K562 (cell line): ENCODE results near the gene P4HB. TPM values are rescaled to one million over a fixed set of nuclear protein-coding genes. Genes with fewer than 3 reads are reported as not detected.
A peak's percentile ranks its signal among the peaks of the same experiment; 100 is the strongest.

Experiments used
- CBX3 ChIP-seq, 2 experiments: IDR thresholded peaks; 1 replicate in 1 of 2; 2 replicates in 1 of 2; pipeline ENCODE4 v1.6.1; 2012; ENCODE audit warnings: inconsistent platforms in 2 of 2, low read length in 2 of 2, borderline replicate concordance in 1 of 2, control low read depth in 1 of 2
- CHCHD3 ChIP-seq: fragments of 250-450 bp; sonication (Bioruptor Pico); IDR thresholded peaks from 2 replicates; pipeline ENCODE4 v2.1.2; 2022; ENCODE audit warnings: mild to moderate bottlenecking
- ETS2 ChIP-seq: IDR thresholded peaks from 2 replicates; pipeline ENCODE4 v1.6.1; 2016; ENCODE audit warnings: borderline replicate concordance, missing genetic modification characterization, mild to moderate bottlenecking, moderate library complexity, missing compliant biosample characterization; ENCODE audit not compliant: poor library complexity, severe bottlenecking
- FOSL1 ChIP-seq: fragments of 200-800 bp; sonication (Bioruptor generic); conservative IDR thresholded peaks from 2 replicates; pipeline ENCODE4 v1.6.1; 2016; ENCODE audit warnings: missing genetic modification characterization, missing compliant biosample characterization
- FOXJ3 ChIP-seq: sonication (generic); formaldehyde crosslinking; IDR thresholded peaks from 2 replicates; pipeline ENCODE4 v1.4.0; 2020; ENCODE audit warnings: mild to moderate bottlenecking, missing genetic modification reagents
- FUS ChIP-seq: fragments of 200-400 bp; formaldehyde crosslinking; optimal IDR thresholded peaks from 2 replicates; pipeline ENCODE3; 2017; ENCODE audit warnings: low read depth, low read length
- HMG20A ChIP-seq: fragments of 450-650 bp; formaldehyde crosslinking; conservative IDR thresholded peaks from 2 replicates; pipeline ENCODE4 v1.4.0; 2020; ENCODE audit warnings: mild to moderate bottlenecking, mixed read lengths
- HNRNPH1 ChIP-seq: fragments of 200-400 bp; formaldehyde crosslinking; optimal IDR thresholded peaks from 2 replicates; pipeline ENCODE3; 2017; ENCODE audit warnings: low read depth, mild to moderate bottlenecking, low read length, moderate library complexity
- HNRNPUL1 ChIP-seq: fragments of 200-400 bp; formaldehyde crosslinking; IDR thresholded peaks from 2 replicates; pipeline ENCODE4 v1.6.1; 2017; ENCODE audit warnings: low read length
- JUNB ChIP-seq: fragments of 450-650 bp; formaldehyde crosslinking; conservative IDR thresholded peaks from 2 replicates; pipeline ENCODE4 v1.4.0; 2020; ENCODE audit warnings: mild to moderate bottlenecking
- L3MBTL2 ChIP-seq: fragments of 450-650 bp; IDR thresholded peaks from 2 replicates; pipeline ENCODE4 v1.6.1; 2016; ENCODE audit warnings: mild to moderate bottlenecking, moderate library complexity
- MEF2D ChIP-seq: conservative IDR thresholded peaks from 2 replicates; pipeline ENCODE4 v1.6.1; 2016; ENCODE audit warnings: low read depth, missing genetic modification characterization, missing compliant biosample characterization
- NFATC3 ChIP-seq: fragments of 450-650 bp; IDR thresholded peaks from 2 replicates; pipeline ENCODE4 v1.6.1; 2017; ENCODE audit warnings: mild to moderate bottlenecking
- NFE2L1 ChIP-seq: fragments of 450-650 bp; IDR thresholded peaks from 2 replicates; pipeline ENCODE4 v1.6.1; 2016; ENCODE audit warnings: missing genetic modification characterization, low read depth, mild to moderate bottlenecking, missing compliant biosample characterization, moderate library complexity, borderline replicate concordance
- NFYB ChIP-seq: IDR thresholded peaks from 2 replicates; pipeline ENCODE4 v1.6.1; 2011; ENCODE audit warnings: mild to moderate bottlenecking, moderate library complexity; ENCODE audit not compliant: insufficient read length; ENCODE audit errors: extremely low read depth
- RNF2 ChIP-seq: sonication (generic); IDR thresholded peaks from 2 replicates; pipeline ENCODE4 v1.6.1; 2016
- SIN3A ChIP-seq, 2 experiments: fragments of 150-350 bp in 1 of 2; IDR thresholded peaks; 2 replicates each; pipeline ENCODE4 v1.6.1; 2011 to 2016; ENCODE audit warnings: borderline replicate concordance in 2 of 2, low read depth in 2 of 2, low read length in 2 of 2, mild to moderate bottlenecking in 2 of 2, moderate library complexity in 2 of 2; ENCODE audit not compliant: control insufficient read depth in 1 of 2
- SUPT5H ChIP-seq: fragments of 450-650 bp; IDR thresholded peaks from 2 replicates; pipeline ENCODE4 v1.6.1; 2016
- ZC3H4 ChIP-seq: sonication (generic); formaldehyde crosslinking; IDR thresholded peaks from 2 replicates; pipeline ENCODE4 v1.9.0; 2021; ENCODE audit warnings: missing genetic modification reagents, borderline replicate concordance
- ZC3H8 ChIP-seq: fragments of 450-650 bp; IDR thresholded peaks from 2 replicates; pipeline ENCODE4 v1.6.1; 2017
- ZNF121 ChIP-seq: sonication (generic); formaldehyde crosslinking; conservative IDR thresholded peaks from 2 replicates; pipeline ENCODE4 v1.8.0; 2022; ENCODE audit warnings: missing genetic modification reagents
- ZNF395 ChIP-seq: fragments of 200-800 bp; sonication (Bioruptor generic); IDR thresholded peaks from 2 replicates; pipeline ENCODE4 v1.6.1; 2017; ENCODE audit warnings: missing genetic modification characterization, missing compliant biosample characterization
- ZNF583 ChIP-seq: fragments of 250-450 bp; sonication (Bioruptor Pico); IDR thresholded peaks from 2 replicates; pipeline ENCODE4 v1.4.0; 2020
- ZNF778 ChIP-seq: fragments of 450-650 bp; formaldehyde crosslinking; IDR thresholded peaks from 2 replicates; pipeline ENCODE4 v1.4.0; 2020; ENCODE audit warnings: mild to moderate bottlenecking, moderate library complexity
- polyA plus RNA-seq, 8 experiments: library from polyadenylated mRNA; depleted of rRNA in 4 of 8; stranded (reverse) in 5 of 8; unstranded in 3 of 8; fragments of >200 nt; fragmentation: Nextera tagmentation in 2 of 8; fragmentation: Illumina TruSeq in 1 of 8; extraction: Ambion mirVana in 2 of 8; extraction: Trizol in 1 of 8; gene quantifications; 2 replicates each; pipeline versions ENCODE4 v1.2.1 to v1.2.3, GENCODE V29; 2011 to 2014; ENCODE audit warnings: inconsistent platforms in 1 of 8, missing spikeins in 1 of 8
- total RNA-seq, 7 experiments: library from RNA; depleted of rRNA in 6 of 7; stranded (reverse); fragments of >200 nt in 6 of 7; fragmentation: Illumina TruSeq in 2 of 7; extraction: Trizol in 2 of 7; gene quantifications; 2 replicates each; pipeline versions ENCODE4 v1.2.1 to v1.2.3, GENCODE V29; 2011 to 2021; ENCODE audit warnings: low replicate concordance in 1 of 7
- TF ChIP-seq, protein P1 (sequence below): fragments of 250-450 bp; sonication (Bioruptor Pico); IDR thresholded peaks from 2 replicates; pipeline ENCODE4 v1.8.0; 2022; ENCODE audit warnings: moderate library complexity, mild to moderate bottlenecking, inconsistent platforms
- TF ChIP-seq, protein P2 (sequence below): IDR thresholded peaks from 2 replicates; pipeline ENCODE4 v1.6.1; 2011; ENCODE audit not compliant: insufficient read length; ENCODE audit errors: extremely low read depth

P4HB gene
- total and polyA plus RNA-seq, 9 of the 15 experiments (the other 6 are each of a cell fraction or from before 2014, with no cell fraction given), result 4.4 to 645 (median 325) TPM

GRCh38 chr17:81866440-81867169 lies 6.3 kb upstream of the P4HB start (continued):
- TF ChIP-seq SIN3A (IDR thresholded peaks at IDR 0.05; ENCODE audit: borderline replicate concordance in 2 of 2, control insufficient read depth in 1 of 2, low read depth in 2 of 2, low read length in 2 of 2) (peak in 1 of 2 experiments; percentile 3; a peak in 1 of 4 replicates), FUS (no peak), CBX3 (IDR thresholded peaks at IDR 0.05; ENCODE audit: borderline replicate concordance in 1 of 2, low read length in 2 of 2) (no peak), ZNF583 (CRISPR knock-in tag) (no peak), HNRNPH1 (no peak), NFATC3 (no peak), RNF2 (no peak), SUPT5H (no peak; the same call in 1 of the 2 replicates), HNRNPUL1 (peak; percentile 77), ZC3H8 (no peak), CHCHD3 (CRISPR knock-in tag) (no peak), NFYB (no peak), MEF2D (tag) (no peak), HMG20A (CRISPR knock-in tag) (no peak), ZNF121 (CRISPR knock-in tag) (no peak), ETS2 (tag) (no peak), FOXJ3 (no peak), ZNF778 (CRISPR knock-in tag) (no peak), L3MBTL2 (no peak), NFE2L1 (tag) (no peak), FOSL1 (tag) (no peak), ZC3H4 (CRISPR knock-in tag) (no peak), ZNF395 (CRISPR knock-in tag) (no peak), JUNB (CRISPR knock-in tag) (no peak)
- TF ChIP-seq, protein P1, sequence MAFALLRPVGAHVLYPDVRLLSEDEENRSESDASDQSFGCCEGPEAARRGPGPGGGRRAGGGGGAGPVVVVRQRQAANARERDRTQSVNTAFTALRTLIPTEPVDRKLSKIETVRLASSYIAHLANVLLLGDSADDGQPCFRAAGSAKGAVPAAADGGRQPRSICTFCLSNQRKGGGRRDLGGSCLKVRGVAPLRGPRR (CRISPR knock-in tag), result no peak
- TF ChIP-seq, protein P2, sequence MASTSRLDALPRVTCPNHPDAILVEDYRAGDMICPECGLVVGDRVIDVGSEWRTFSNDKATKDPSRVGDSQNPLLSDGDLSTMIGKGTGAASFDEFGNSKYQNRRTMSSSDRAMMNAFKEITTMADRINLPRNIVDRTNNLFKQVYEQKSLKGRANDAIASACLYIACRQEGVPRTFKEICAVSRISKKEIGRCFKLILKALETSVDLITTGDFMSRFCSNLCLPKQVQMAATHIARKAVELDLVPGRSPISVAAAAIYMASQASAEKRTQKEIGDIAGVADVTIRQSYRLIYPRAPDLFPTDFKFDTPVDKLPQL, result no peak
